EL (cell line): Measurements from ENCODE around the gene RPL14.

ENCODE experiments used
- DNase-seq: peaks from one replicate; pipeline ENCODE4 v3.0.0-alpha.2; 2016

RPL14 gene

GRCh38 chr3:40464339-40465110, 7.4 kb downstream of the RPL14 start:
- DNase-seq = no peak

GRCh38 chr3:40465111-40465407, 7.9 kb downstream of the RPL14 start:
- no peak for DNase-seq

GRCh38 chr3:40465456-40465855, 8.3 kb downstream of the RPL14 start:
- DNase-seq = no peak

- no peak for DNase-seq
These were observed 10.9 kb downstream of the RPL14 start for GRCh38 chr3:40468018-40468417.

GRCh38 chr3:40470701-40471100, 13.6 kb downstream of the RPL14 start:
- DNase-seq = no peak

- DNase-seq = peak; percentile 72
These were observed 19.6 kb downstream of the RPL14 start, which contains the start of gene ZNF619 for GRCh38 chr3:40476478-40477470. TSS of gene ZNF619 (plus strand) at chr3:40477122. CDS start at chr3:40477980, 858 bp downstream.

- DNase-seq = no peak
These were observed 20.5 kb downstream of the RPL14 start for GRCh38 chr3:40477666-40478065.

GRCh38 chr3:40487172-40487571, 30.0 kb downstream of the RPL14 start:
- no peak for DNase-seq

- DNase-seq = peak; percentile 11
These were observed 33.8 kb downstream of the RPL14 start for GRCh38 chr3:40490916-40491315.

GRCh38 chr3:40494698-40495097, 37.6 kb downstream of the RPL14 start:
- DNase-seq = no peak

GRCh38 chr3:40497288-40497687, 40.1 kb downstream of the RPL14 start:
- no peak for DNase-seq

- no peak for DNase-seq
These were observed 42.8 kb downstream of the RPL14 start for GRCh38 chr3:40499952-40500351.

- DNase-seq = no peak
These were observed 44.9 kb downstream of the RPL14 start for GRCh38 chr3:40502034-40502433.

GRCh38 chr3:40504636-40505430, 47.7 kb downstream of the RPL14 start:
- DNase-seq = peak; percentile 98

- peak; percentile 78 for DNase-seq
These were observed 48.7 kb downstream of the RPL14 start, which contains the start of gene ZNF620 for GRCh38 chr3:40505599-40506462. TSS of gene ZNF620 (plus strand) at chr3:40506039. CDS start at chr3:40506353, 314 bp downstream.

GRCh38 chr3:40511031-40511718, 54.0 kb downstream of the RPL14 start:
- no peak for DNase-seq

- peak; percentile 80 for DNase-seq
These were observed 59.1 kb downstream of the RPL14 start for GRCh38 chr3:40516201-40516600.

- DNase-seq = no peak
These were observed 60.9 kb downstream of the RPL14 start for GRCh38 chr3:40518067-40518466.
